ENCODE measurements around the gene REST.

Gene REST, protein sequence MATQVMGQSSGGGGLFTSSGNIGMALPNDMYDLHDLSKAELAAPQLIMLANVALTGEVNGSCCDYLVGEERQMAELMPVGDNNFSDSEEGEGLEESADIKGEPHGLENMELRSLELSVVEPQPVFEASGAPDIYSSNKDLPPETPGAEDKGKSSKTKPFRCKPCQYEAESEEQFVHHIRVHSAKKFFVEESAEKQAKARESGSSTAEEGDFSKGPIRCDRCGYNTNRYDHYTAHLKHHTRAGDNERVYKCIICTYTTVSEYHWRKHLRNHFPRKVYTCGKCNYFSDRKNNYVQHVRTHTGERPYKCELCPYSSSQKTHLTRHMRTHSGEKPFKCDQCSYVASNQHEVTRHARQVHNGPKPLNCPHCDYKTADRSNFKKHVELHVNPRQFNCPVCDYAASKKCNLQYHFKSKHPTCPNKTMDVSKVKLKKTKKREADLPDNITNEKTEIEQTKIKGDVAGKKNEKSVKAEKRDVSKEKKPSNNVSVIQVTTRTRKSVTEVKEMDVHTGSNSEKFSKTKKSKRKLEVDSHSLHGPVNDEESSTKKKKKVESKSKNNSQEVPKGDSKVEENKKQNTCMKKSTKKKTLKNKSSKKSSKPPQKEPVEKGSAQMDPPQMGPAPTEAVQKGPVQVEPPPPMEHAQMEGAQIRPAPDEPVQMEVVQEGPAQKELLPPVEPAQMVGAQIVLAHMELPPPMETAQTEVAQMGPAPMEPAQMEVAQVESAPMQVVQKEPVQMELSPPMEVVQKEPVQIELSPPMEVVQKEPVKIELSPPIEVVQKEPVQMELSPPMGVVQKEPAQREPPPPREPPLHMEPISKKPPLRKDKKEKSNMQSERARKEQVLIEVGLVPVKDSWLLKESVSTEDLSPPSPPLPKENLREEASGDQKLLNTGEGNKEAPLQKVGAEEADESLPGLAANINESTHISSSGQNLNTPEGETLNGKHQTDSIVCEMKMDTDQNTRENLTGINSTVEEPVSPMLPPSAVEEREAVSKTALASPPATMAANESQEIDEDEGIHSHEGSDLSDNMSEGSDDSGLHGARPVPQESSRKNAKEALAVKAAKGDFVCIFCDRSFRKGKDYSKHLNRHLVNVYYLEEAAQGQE
- long read RNA-seq, full-length matches to known transcripts, result 86 of 109 reads
- long read RNA-seq, partial matches to known transcripts, result 3 of 109 reads
- long read RNA-seq, other reads (novel, unspliced or antisense), result 20 of 109 reads

GRCh38 chr4:56907489-56908205 is at the start of gene REST:
TSS of gene REST (plus strand) at chr4:56907900. CDS start at chr4:56910639, 2,739 bp downstream.
- H3K4me3 ChIP-seq (replicated peaks; ENCODE audit: insufficient read depth, low read length), result peak within 1 kb of the TSS; percentile 73
- TF ChIP-seq CTCF (IDR thresholded peaks at IDR 0.05; ENCODE audit: insufficient read depth, low read length) (no peak), SPI1 (IDR thresholded peaks at IDR 0.05; ENCODE audit: borderline replicate concordance, low read depth) (no peak), POLR2AphosphoS5 (IDR thresholded peaks at IDR 0.05; ENCODE audit: low read depth) (no peak), GABPA (IDR thresholded peaks at IDR 0.05; ENCODE audit: low read depth) (no peak), REST (IDR thresholded peaks at IDR 0.05; ENCODE audit: insufficient replicate concordance, low read depth) (no peak)
- H3K27me3 ChIP-seq (ENCODE audit: insufficient read depth, poor library complexity, severe bottlenecking), result no peaks in the 10 kb centered on the region
- peak in 1 of 2 experiments; percentile 55 for DNase-seq (ENCODE audit: low read depth in 1 of 2, low spot score in 1 of 2)
- H3K27ac ChIP-seq (replicated peaks), result peak within 1 kb of the TSS; percentile 68

- no peak overlapping the region for H3K27ac ChIP-seq (replicated peaks)
- TF ChIP-seq CTCF (IDR thresholded peaks at IDR 0.05; ENCODE audit: insufficient read depth, low read length), result no peak
- TF ChIP-seq POLR2AphosphoS5 (IDR thresholded peaks at IDR 0.05; ENCODE audit: low read depth), result no peak
- TF ChIP-seq REST (IDR thresholded peaks at IDR 0.05; ENCODE audit: insufficient replicate concordance, low read depth), result no peak
- TF ChIP-seq SPI1 (IDR thresholded peaks at IDR 0.05; ENCODE audit: borderline replicate concordance, low read depth), result no peak
- no peak for TF ChIP-seq GABPA (IDR thresholded peaks at IDR 0.05; ENCODE audit: low read depth)
- no peak overlapping the region for H3K4me3 ChIP-seq (replicated peaks; ENCODE audit: insufficient read depth, low read length)
- H3K27me3 ChIP-seq (ENCODE audit: insufficient read depth, poor library complexity, severe bottlenecking), result no peaks in the 10 kb centered on the region
- DNase-seq (ENCODE audit: low read depth in 1 of 2, low spot score in 1 of 2), result no peak
These were observed 47.9 kb upstream of the REST start for GRCh38 chr4:56859841-56860240.

GRCh38 chr4:56860781-56861180 is 46.9 kb upstream of the REST start:
- no peak for DNase-seq (ENCODE audit: low read depth in 1 of 2, low spot score in 1 of 2)
- H3K27ac ChIP-seq (replicated peaks), result no peak overlapping the region
- no peaks in the 10 kb centered on the region for H3K27me3 ChIP-seq (ENCODE audit: insufficient read depth, poor library complexity, severe bottlenecking)
- H3K4me3 ChIP-seq (replicated peaks; ENCODE audit: insufficient read depth, low read length), result no peak overlapping the region
- TF ChIP-seq REST (IDR thresholded peaks at IDR 0.05; ENCODE audit: insufficient replicate concordance, low read depth) (no peak), SPI1 (IDR thresholded peaks at IDR 0.05; ENCODE audit: borderline replicate concordance, low read depth) (no peak), POLR2AphosphoS5 (IDR thresholded peaks at IDR 0.05; ENCODE audit: low read depth) (no peak), CTCF (IDR thresholded peaks at IDR 0.05; ENCODE audit: insufficient read depth, low read length) (no peak), GABPA (IDR thresholded peaks at IDR 0.05; ENCODE audit: low read depth) (no peak)

All from HL-60 (cell line).